Measurements from ENCODE around the gene HMBS. TPM values are rescaled to one million over a fixed set of nuclear protein-coding genes. Genes with fewer than 3 reads are reported as not detected.

HMBS gene
- total RNA-seq, 1 experiment from 2014 or later, result 94.9 TPM

GRCh38 chr11:119112314-119113020 lies 27.8 kb downstream of the HMBS start:
- H3K27me3 ChIP-seq (replicated peaks; ENCODE audit: control insufficient read depth, insufficient read depth, low read length), result no peaks in the 10 kb centered on the region
- BruUV-seq (replicated peaks), result no TSS peak
- 0 out of 2 replicates have a peak, but pooled peaks cover 2% of the 10 kb centered on the region for H3K36me3 ChIP-seq (ENCODE audit: control insufficient read depth, insufficient read depth, low read length)
- peaks cover 11% of the 10 kb centered on the region for H3K4me1 ChIP-seq
- no peak overlapping the region for H3K4me3 Mint-ChIP-seq (ENCODE audit: unreplicated experiment)
- intact Hi-C loops (cut with micrococcal nuclease; ENCODE audit: unreplicated experiment), result no loop called here
- no peaks in the 10 kb centered on the region for H3K9me3 Mint-ChIP-seq (ENCODE audit: unreplicated experiment)
- peaks cover 31% of the 10 kb centered on the region for H3K36me3 Mint-ChIP-seq (ENCODE audit: insufficient read depth, unreplicated experiment)
- peaks cover 11% of the 10 kb centered on the region for H3K4me1 Mint-ChIP-seq (ENCODE audit: low read depth, unreplicated experiment)
- DNase-seq, result peak in 1 of 2 experiments; percentile 43
- H3K27ac Mint-ChIP-seq (ENCODE audit: unreplicated experiment), result no peak overlapping the region
- CTCF ChIA-PET, result interaction anchor here (0.8 kb wide), 1 partner anchor 32 kb away, joined by 3 read pairs; no protein-coding TSS in a partner anchor
- POLR2A ChIA-PET, result interaction anchor here (0.9 to 1.1 kb wide), 2 partner anchors 18 to 27 kb away, joined by 3 read pairs; partner anchors contain the start of gene HMBS
- no peaks in the 10 kb centered on the region for H3K9me3 ChIP-seq
- H3K27me3 Mint-ChIP-seq (ENCODE audit: insufficient read depth, unreplicated experiment), result no peaks in the 10 kb centered on the region
- no peak for TF ChIP-seq CTCF (IDR thresholded peaks at IDR 0.05; ENCODE audit: insufficient read depth in 1 of 2, low read depth in 1 of 2, low read length in 1 of 2, severe bottlenecking in 1 of 2, unreplicated experiment in 1 of 2)
- H3K4me3 ChIP-seq (ENCODE audit: low read depth, low read length), result no peak overlapping the region

GRCh38 chr11:119113716-119114115 lies 29.0 kb downstream of the HMBS start:
- peaks cover 5% of the 10 kb centered on the region for H3K4me1 Mint-ChIP-seq (ENCODE audit: low read depth, unreplicated experiment)
- no peak for DNase-seq
- TF ChIP-seq CTCF (IDR thresholded peaks at IDR 0.05; ENCODE audit: insufficient read depth in 1 of 2, low read depth in 1 of 2, low read length in 1 of 2, severe bottlenecking in 1 of 2, unreplicated experiment in 1 of 2), result no peak
- Histone ChIP-seq H3K36me3 (ENCODE audit: control insufficient read depth, insufficient read depth, low read length) (0 out of 2 replicates have a peak, but pooled peaks cover 2% of the 10 kb centered on the region), H3K4me1 (peaks cover 3% of the 10 kb centered on the region; the same call in 1 of the 2 replicates), H3K9me3 (no peaks in the 10 kb centered on the region), H3K4me3 (ENCODE audit: low read depth, low read length) (no peak overlapping the region), H3K27me3 (replicated peaks; ENCODE audit: control insufficient read depth, insufficient read depth, low read length) (no peaks in the 10 kb centered on the region)
- H3K27me3 Mint-ChIP-seq (ENCODE audit: insufficient read depth, unreplicated experiment), result no peaks in the 10 kb centered on the region
- no TSS peak for BruUV-seq (replicated peaks)
- peaks cover 20% of the 10 kb centered on the region for H3K36me3 Mint-ChIP-seq (ENCODE audit: insufficient read depth, unreplicated experiment)
- H3K9me3 Mint-ChIP-seq (ENCODE audit: unreplicated experiment), result no peaks in the 10 kb centered on the region
- no peak overlapping the region for H3K27ac Mint-ChIP-seq (ENCODE audit: unreplicated experiment)
- CTCF ChIA-PET, result no interaction called here
- no peak overlapping the region for H3K4me3 Mint-ChIP-seq (ENCODE audit: unreplicated experiment)
- intact Hi-C loops (cut with micrococcal nuclease; ENCODE audit: unreplicated experiment), result no loop called here
- POLR2A ChIA-PET, result no interaction called here

- TF ChIP-seq CTCF (IDR thresholded peaks at IDR 0.05; ENCODE audit: insufficient read depth in 1 of 2, low read depth in 1 of 2, low read length in 1 of 2, severe bottlenecking in 1 of 2, unreplicated experiment in 1 of 2), result no peak
- no peak overlapping the region for H3K27ac Mint-ChIP-seq (ENCODE audit: unreplicated experiment)
- no peaks in the 10 kb centered on the region for H3K4me1 Mint-ChIP-seq (ENCODE audit: low read depth, unreplicated experiment)
- no peaks in the 10 kb centered on the region for H3K9me3 Mint-ChIP-seq (ENCODE audit: unreplicated experiment)
- Histone ChIP-seq H3K4me3 (ENCODE audit: low read depth, low read length) (no peak overlapping the region), H3K9me3 (no peaks in the 10 kb centered on the region), H3K4me1 (no peaks in the 10 kb centered on the region), H3K36me3 (ENCODE audit: control insufficient read depth, insufficient read depth, low read length) (0 out of 2 replicates have a peak, but pooled peaks cover 2% of the 10 kb centered on the region), H3K27me3 (replicated peaks; ENCODE audit: control insufficient read depth, insufficient read depth, low read length) (no peaks in the 10 kb centered on the region)
- no peak for DNase-seq
- no peak overlapping the region for H3K4me3 Mint-ChIP-seq (ENCODE audit: unreplicated experiment)
- ChIA-PET POLR2A (no interaction called here), CTCF (no interaction called here)
- no TSS peak for BruUV-seq (replicated peaks)
- H3K36me3 Mint-ChIP-seq (ENCODE audit: insufficient read depth, unreplicated experiment), result peaks cover 14% of the 10 kb centered on the region
- no peaks in the 10 kb centered on the region for H3K27me3 Mint-ChIP-seq (ENCODE audit: insufficient read depth, unreplicated experiment)
- intact Hi-C loops (cut with micrococcal nuclease; ENCODE audit: unreplicated experiment), result no loop called here
Measured at GRCh38 chr11:119114351-119114750, 29.7 kb downstream of the HMBS start.
